Transverse colon (tissue), 4 donors: ENCODE results near the gene TSPAN5.

Experiments
- CTCF ChIP-seq, 5 experiments: fragments of 200-600 bp in 3 of 5; fragments of 450-650 bp in 2 of 5; sonication (generic) in 3 of 5; IDR thresholded peaks; 1 replicate in 2 of 5; 2 replicates in 3 of 5; pipeline ENCODE4 v1.5.1; 2016 to 2017; ENCODE audit warnings: antibody characterized with exemption in 5 of 5, inconsistent platforms in 3 of 5, mild to moderate bottlenecking in 2 of 5, moderate library complexity in 1 of 5
- EP300 ChIP-seq: sonication (generic); formaldehyde crosslinking; IDR thresholded peaks from one replicate; pipeline ENCODE4 v1.6.1; 2017; ENCODE audit warnings: antibody characterized with exemption, low read depth
- POLR2A ChIP-seq: fragments of 450-650 bp; IDR thresholded peaks from one replicate; pipeline ENCODE4 v1.6.1; 2016; ENCODE audit warnings: antibody characterized with exemption, mild to moderate bottlenecking, moderate library complexity
- POLR2AphosphoS5 ChIP-seq, 3 donors: sonication (generic); formaldehyde crosslinking; IDR thresholded peaks; one replicate each; pipeline ENCODE4 v1.6.1; 2016; ENCODE audit warnings: antibody characterized with exemption in 3 of 3

- TF ChIP-seq CTCF (IDR thresholded peaks at IDR 0.05) = no peak
- no peak for TF ChIP-seq POLR2AphosphoS5 (IDR thresholded peaks at IDR 0.05)
- no peak for TF ChIP-seq EP300
- no peak for TF ChIP-seq POLR2A
Measured at GRCh38 chr4:98680806-98681205, 22.4 kb upstream of the TSPAN5 start.
